Measurements from ENCODE around the gene PYGM.

- no peak for TF ChIP-seq POLR2A (IDR thresholded peaks at IDR 0.05)
- no peak for TF ChIP-seq CTCF (IDR thresholded peaks at IDR 0.05)
- TF ChIP-seq EP300 (IDR thresholded peaks at IDR 0.05) = no peak
Measured at GRCh38 chr11:64711138-64711955, 48.4 kb downstream of the PYGM start.
